GM18907 (cell line): ENCODE data around the gene HIF1AN.
"Not testable (repeated sequence)": the region's sequence is repeated elsewhere in the genome, so short reads cannot be mapped to it uniquely, and the experiment has no call there.

Source experiments
- ATAC-seq: cut with Tn5 transposase; IDR thresholded peaks from one replicate; pipeline ENCODE4 v1.9.1; 2021; ENCODE audit warnings: mild to moderate bottlenecking, moderate library complexity; ENCODE audit not compliant: unreplicated experiment

HIF1AN gene

GRCh38 chr10:100565206-100565985 lies 29.7 kb downstream of the HIF1AN start:
- no peak for ATAC-seq

- ATAC-seq: no peak
Observed at GRCh38 chr10:100566561-100566960, 30.8 kb downstream of the HIF1AN start.

GRCh38 chr10:100567249-100567648 lies 31.5 kb downstream of the HIF1AN start:
- ATAC-seq: no peak

- no peak for ATAC-seq
Observed at GRCh38 chr10:100567826-100568225, 32.1 kb downstream of the HIF1AN start.

- ATAC-seq: no peak
Observed at GRCh38 chr10:100568912-100569311, 33.2 kb downstream of the HIF1AN start.

- ATAC-seq: no peak
Observed at GRCh38 chr10:100569687-100570481, 34.1 kb downstream of the HIF1AN start.

GRCh38 chr10:100570506-100570905 lies 34.8 kb downstream of the HIF1AN start:
- ATAC-seq: no peak

- no peak for ATAC-seq
Observed at GRCh38 chr10:100571084-100571856, 35.5 kb downstream of the HIF1AN start.

GRCh38 chr10:100575146-100575545 lies 39.4 kb downstream of the HIF1AN start:
- ATAC-seq: not testable (repeated sequence)

- ATAC-seq: no peak
Observed at GRCh38 chr10:100575585-100576281, 40.0 kb downstream of the HIF1AN start.

- ATAC-seq: no peak
Observed at GRCh38 chr10:100576282-100576635, 40.5 kb downstream of the HIF1AN start.

- no peak for ATAC-seq
Observed at GRCh38 chr10:100579261-100580090, 43.7 kb downstream of the HIF1AN start.

- ATAC-seq: no peak
Observed at GRCh38 chr10:100586959-100587358, 51.2 kb downstream of the HIF1AN start.

GRCh38 chr10:100598166-100598565 lies 62.4 kb downstream of the HIF1AN start:
- no peak for ATAC-seq

GRCh38 chr10:100600218-100600617 lies 64.5 kb downstream of the HIF1AN start:
- no peak for ATAC-seq

- no peak for ATAC-seq
Observed at GRCh38 chr10:100607439-100607838, 71.7 kb downstream of the HIF1AN start.
